Daoy (cell line): ENCODE measurements around the gene SRGAP3. TPM values are rescaled to one million over a fixed set of nuclear protein-coding genes. Genes with fewer than 3 reads are reported as not detected.
A peak's percentile ranks its signal among the peaks of the same experiment; 100 is the strongest.

Source experiments
- DNase-seq: peaks from one replicate; pipeline ENCODE4 v3.0.0-alpha.2; 2015; ENCODE audit warnings: low read depth
- total RNA-seq: library from RNA; depleted of rRNA; stranded (reverse); fragments of >200 nt; shearing (Covaris generic); gene quantifications from 2 replicates; pipeline ENCODE4 v1.2.3, GENCODE V29; 2014

Gene SRGAP3
- total RNA-seq, 1 experiment from 2014 or later, result 5.0 TPM

DNA sequence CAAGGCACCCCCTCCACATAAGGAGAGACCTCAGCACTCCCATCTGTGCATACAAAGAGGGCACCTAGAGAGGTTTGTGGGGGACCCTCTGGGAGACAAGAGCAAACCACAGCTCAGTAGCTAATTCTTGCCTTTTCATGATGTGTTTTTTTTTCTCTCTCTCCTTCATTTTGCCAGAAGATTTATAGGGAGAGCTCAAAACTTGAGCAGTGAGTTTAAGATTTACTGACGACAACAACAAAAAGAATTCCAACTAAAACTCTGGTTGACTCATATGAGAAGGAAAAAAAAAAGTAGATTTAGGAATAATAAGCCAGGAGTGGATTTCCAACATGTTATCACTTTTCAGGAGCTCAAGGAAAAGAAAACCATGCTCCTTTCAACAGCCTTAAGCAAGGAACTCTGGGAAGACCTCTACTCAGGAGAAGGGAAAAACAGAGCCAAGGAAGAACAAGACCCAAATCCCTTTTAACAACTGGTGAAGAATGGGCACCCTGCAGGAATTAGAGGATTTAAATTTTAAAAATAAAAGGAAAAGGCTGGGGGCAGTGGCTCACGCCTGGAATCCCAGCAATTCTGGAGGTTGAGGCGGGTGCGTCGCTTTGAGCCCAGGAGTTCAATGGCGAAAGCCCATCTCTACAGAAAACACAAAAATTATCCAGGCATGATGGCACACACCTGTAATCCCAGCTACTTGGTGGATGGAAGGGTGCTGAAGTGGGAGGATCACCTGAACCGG lies 228.0 kb downstream of the SRGAP3 start:
- no peak for DNase-seq

DNA sequence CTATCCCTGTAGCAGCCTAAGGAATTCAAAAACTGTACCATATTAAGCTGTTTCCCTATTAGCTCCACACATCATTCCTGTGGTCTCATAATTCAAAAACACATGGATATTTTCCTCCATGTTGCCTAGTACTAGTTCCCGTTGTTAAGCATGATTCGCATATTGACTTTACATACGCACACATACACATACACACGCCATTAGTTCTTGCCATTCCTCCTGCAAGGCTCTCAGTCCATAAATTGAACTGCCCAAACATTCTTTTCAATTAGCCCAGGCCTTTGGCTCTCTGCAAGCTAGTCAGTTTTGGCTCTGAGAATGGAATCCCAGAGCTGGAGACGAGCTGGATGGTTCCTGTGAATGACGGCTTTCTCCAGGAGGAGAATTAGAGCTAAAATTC lies 229.0 kb downstream of the SRGAP3 start:
- no peak for DNase-seq

DNA sequence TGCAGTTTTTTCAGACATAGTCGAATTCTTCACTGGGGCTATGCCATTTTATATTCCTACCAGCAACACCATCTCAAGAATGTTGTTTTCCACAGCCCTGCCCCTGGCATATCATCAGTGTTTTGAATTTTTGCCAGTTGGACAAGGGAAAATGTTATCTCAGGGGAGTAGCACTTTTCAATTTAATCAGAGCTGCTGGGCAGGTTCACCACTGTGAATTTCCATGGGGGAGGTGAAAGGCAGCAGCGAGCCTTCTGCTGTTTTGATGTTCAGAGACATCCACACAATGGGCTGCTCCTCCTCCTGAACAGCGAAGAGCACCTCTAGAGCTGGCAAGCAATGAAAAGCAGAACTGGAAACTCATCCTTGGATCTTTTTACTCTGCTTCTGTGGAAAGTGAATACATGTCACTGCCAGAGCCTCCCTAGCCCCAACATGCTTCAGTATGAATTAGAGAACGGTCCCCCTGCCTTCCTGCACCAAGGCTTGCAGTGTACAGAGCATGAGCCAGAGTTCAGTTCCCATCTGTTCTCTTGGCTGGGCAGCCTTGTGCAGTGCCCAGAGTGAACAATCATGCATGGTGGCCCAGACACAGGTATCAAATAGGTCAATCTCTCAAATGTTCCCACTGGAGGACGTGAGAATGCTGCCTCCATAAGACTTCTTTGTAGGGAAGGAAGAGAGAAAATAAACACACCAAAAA lies 230.0 kb downstream of the SRGAP3 start:
- no peak for DNase-seq

DNA sequence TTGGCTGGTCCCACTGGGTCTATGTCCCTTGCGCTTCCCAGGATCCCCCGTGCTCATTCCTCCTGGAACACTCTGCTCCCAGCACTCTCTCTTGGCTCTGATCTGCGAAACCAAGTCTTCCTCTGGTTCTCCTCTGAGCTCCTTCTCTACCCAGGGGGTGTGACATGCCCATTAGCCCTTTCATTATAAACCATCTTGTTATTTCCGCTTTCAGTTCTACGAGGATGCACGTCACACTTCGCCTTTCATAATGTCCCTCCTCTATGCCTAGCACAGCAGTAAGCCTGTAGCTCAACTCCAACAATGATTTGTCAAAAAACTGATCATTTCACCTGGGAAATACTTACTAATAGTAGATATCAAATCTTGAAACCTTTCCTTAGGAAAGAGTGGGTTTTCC lies 234.2 kb downstream of the SRGAP3 start:
- DNase-seq, result no peak

DNA sequence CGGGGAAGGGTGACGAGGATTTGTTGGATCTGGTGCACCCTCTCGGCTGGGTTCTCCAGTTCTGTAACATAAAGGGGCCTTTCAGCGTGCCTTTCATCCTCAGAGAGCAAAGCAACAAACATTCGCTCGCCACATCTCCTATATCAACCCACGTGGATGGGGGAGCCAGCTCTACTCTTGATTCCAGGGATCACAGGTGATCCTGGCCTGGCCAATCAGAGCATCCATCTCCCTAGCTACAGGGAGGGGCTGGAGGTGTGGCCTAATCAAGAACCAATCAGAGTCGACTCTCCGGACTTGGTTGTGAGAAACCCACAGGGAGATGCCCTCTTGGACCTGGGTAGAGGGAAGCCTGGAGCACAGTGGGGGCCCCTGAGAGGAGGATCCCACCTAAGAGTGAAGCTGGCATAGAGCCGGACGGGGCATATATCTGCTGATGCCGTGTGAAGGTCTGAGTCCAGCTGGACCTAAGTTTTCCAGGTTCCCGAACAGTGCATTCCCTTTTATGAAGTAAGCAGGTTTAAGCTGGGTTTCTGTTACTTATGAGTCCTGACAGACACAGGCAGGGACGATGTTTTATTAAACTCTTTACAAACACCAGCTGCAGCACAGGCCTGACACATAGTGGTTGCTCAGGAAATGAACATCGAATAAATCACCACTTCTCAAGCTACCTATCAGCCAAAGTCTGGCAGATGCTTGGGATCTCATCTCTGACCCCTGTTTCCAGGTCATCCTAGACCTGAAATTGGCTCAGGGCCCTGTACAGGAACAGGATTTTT lies 235.5 kb downstream of the SRGAP3 start:
- DNase-seq, result no peak

DNA sequence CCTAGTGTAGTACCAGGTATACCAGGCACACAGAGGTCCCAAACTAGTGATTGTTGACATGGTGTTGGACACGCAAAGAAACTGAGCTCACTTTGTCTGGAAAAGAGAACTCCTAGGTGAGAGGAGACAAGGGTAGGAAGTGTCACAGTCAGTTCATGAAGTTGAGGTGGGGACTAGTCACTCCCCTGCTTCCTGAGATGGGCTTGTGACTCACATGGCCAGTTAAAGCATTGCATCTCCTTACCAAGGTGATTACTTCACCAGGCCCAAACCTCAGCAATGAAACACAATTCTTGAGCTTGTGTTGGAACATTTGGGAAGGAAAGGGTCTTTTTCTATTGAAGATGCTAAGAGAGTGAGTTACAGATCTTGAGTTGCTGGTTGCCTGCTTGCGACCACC lies 236.9 kb downstream of the SRGAP3 start:
- no peak for DNase-seq

DNA sequence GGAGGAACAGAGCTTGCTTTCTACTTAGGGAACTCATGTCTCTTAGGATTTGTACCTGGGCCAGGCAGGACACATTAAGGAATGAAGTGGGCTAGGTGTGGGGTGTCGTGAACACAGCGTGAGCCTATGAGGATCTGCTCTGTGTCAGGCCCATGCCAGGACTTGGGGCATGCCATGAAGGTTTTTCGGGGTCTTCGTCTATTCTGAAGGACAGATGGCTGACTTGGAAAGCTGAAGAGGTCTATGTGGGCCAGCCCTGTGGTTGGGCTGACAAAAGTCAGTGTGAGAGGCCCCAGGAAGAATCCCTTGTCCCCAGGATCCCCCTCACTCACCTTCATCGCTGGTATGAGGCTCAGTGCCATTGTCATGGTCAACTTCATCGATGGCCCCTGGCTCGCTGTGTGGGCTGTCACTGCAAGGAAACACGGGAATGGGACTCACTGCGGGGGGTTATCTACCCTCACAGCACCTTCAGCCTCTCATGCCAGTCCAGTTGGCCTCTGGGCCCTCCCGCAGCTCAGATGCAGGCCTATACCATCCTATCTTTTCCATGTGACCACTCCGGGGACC lies 239.4 kb downstream of the SRGAP3 start:
- DNase-seq, result no peak

DNA sequence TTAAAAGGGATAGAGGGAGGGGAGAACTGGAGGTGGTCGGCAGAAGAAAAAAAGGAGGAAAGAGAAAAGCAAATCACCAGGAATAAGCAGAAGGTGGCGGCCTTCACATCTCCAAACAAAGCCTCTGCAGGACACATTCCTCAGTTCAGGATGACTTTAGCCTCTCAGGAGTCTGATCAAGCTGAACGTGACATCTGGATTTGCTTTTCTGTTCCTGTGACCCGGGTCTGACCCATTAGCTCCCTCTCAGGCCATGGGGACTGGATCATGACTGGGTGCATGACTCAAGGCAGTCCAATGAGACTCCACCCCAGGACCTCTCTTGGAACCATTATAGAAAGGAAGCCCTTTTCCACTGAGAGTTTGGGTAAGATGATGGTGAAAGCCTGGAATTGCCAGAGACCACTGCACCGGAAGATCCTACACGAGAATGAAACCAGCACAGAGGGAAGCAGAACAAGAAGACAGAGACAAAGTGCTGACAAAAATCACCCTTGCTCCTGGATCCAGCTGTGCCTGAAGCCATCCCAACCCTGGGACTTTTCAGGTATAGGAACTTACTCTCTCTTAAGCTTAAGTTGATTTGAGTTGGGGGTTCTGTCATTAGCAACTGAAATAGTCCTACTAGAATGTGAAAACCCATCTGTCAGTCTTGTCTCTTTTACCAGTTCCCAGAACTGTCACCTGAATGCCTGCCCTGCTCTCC lies 240.7 kb downstream of the SRGAP3 start:
- no peak for DNase-seq

DNA sequence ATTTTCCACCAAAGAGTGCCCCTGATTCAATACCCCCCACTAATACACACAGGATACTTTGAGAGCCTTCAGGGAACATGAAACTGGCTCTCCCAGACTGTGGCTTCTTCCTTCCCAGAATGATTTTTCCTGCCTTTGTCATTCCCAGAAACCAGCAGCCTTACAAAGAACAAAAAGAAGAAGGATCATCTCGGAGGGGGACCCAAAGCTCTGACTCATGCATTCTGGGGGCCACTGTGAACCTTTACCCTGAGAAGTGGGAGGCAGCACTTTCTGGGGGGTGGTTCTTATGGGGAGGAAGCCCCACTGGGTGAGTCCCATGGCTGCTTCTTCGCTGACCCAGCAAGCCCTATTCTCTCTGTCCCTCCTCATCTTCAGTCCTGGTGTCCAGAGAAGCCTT lies 241.5 kb downstream of the SRGAP3 start:
- DNase-seq, result no peak

DNA sequence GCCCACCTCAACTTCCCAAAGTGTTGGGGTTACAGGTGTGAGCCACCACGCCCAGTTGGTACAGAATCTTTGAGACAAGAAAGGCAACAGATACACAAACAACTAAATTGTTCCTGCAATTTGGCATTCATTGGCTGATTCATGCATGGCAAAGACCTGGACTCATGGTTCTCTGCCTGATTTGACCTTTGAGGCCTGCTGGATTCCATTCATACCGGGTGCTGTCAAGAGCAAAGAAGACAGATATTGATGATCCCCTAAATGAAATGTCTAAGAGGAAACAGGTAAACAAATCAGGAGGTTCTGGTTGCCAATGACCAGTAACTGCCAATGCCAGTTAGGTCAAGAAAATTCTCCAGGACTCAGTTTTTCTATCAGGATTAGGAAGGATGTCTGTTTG lies 242.2 kb downstream of the SRGAP3 start:
- DNase-seq, result no peak

DNA sequence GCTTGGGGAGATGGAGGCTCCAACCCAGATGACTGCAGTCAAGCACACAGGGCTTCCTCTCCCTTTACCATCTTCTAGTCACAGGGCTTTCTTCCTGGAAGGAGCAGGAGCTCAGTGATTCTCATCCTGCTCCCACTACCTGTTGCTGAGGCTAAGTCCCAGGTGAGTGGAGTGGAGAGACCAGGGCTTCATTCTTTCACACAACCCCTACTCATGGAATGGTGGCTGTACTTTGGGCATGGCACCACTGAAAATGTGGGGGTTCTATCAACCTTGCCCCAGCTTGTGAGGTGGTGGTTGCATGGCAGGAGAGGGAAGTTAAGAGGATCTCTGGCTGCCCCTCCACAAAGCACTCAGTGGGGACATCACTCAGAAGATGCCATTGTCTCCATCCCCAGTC lies 249.4 kb downstream of the SRGAP3 start:
- DNase-seq, result no peak

DNA sequence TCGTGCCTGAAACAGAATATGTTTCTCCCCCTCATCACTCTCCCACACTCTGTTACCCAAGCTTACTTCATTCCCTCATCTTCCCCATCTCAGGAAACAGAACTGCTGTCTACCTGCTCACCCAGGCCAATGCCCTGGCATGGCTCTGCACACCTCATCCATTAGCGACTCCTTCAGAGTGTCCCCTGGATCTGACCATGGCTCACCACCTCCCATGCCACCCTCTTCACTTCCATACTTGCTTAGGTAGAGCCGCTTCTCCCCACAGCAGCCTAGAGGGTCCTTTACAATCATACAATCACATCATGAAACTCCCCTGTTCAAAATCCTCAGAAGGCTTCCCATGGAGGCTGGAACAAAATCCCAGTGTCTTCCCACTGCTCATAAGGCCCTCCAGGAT lies 252.3 kb downstream of the SRGAP3 start:
- DNase-seq, result no peak

DNA sequence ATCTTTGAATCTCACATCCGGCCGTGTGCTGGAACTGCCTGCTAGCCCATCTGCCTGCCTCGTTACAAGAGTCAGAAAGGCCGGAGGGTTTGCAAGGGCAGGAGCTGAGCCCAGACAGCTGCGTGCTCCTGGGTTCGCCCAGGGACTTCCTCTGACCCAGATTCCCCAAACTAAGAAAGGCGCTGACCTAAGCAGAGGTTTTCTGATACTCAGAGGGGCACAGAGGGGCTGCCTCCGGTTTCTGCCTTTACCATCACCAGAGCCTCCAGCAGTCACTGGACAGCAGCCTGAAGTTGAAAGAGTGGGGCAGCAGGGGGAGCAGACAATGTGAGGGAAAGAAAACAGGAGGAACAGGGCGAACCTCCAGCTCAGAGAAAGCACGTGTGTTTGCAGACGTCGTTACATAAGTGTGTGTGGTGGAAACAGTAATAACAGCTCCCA lies 252.7 kb downstream of the SRGAP3 start:
- no peak for DNase-seq

DNA sequence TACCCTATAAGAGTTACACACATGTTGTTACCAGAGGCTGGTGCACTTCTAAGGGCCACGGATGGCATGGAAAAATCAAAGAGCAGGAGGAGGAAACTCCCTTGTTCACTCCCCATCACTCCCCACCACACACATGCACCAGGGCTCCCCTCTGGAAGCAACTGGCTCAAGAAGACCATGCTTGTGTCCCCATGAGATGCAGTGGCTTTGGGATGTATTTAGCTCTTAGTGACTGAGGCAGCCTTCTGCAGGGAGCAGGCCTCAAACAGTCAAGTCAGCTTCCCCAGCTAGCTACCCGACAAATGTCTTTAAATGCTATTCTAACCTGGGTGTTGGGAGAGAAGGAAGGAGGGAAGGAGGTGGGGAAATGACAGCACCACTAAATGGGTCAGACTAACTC lies 253.2 kb downstream of the SRGAP3 start:
- DNase-seq, result no peak

DNA sequence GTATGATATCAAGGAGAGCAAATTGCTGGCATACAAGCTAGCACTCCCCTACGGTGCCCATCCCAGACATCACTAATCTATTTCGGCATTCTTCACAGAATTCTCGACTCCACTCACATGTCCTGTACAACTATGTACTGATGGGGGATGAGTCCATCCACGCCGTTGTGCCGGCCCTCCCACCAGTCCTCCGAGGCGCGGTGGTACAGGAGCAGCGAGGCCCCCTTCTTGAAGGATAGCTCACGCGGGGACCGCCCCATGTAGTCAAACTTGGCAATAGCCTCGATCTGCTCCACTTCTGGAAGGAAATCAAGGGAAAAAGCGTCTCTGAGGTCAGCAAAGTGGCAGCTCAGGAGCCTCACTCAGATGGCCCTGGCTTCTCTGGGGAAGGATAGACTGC lies 255.2 kb downstream of the SRGAP3 start:
- no peak for DNase-seq

DNA sequence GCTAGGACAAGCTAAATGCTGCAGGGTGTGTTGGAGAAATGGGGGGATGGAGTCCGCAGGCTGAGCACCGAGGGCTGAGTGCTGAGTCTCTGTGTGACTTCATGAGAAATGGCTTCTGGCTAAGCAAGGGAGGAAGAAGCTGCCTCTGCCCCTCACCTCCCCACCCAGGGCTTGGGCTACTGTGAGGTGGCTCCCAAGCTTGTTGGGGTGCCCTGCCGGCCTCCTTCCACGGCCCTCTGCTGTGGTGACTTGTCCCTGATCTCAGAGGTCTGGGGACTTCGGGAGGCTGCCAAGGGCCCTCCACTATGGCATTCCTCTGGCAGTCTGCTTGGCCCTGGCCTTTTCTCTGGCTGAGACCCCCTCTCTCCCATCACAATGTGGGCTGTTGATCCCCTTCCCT lies 256.1 kb downstream of the SRGAP3 start:
- DNase-seq, result no peak

DNA sequence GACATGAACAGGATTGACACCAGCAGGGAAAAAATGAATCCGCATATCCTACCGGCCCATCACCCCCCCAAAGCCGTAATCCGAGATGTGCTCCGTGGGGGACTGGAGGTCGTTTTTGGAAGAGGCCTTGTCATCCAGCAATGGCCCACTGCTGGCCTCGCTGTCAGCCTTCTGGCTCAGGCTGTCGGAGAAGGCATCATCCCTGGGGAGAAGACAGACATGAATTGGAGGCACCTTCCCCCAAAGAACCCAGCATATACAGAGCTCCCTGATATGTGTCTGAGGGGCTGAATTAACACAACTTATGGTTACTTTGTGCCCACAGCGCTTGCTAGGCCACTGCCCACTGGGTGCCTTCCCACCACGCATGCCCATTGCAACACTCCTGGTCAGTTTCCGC lies 256.6 kb downstream of the SRGAP3 start:
- no peak for DNase-seq

DNA sequence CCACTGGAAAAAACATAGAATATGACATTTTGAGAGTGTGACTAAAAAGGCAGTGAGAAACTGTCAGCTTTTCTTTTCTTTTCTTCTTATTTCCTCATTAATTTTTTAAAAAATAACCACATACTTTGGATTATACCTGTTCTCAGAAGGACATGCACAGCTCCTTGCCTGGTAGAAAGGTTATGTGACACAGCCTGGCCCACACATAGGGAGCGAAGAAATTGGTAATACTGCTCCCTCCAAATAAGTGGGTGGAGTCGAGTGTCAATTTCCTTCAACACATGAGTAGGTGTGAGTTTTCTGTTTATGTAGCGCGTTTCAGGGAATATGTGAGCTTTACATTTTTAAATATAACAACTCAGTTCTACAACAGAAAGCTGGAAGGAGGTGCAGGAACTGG lies 257.2 kb downstream of the SRGAP3 start:
- no peak for DNase-seq

DNA sequence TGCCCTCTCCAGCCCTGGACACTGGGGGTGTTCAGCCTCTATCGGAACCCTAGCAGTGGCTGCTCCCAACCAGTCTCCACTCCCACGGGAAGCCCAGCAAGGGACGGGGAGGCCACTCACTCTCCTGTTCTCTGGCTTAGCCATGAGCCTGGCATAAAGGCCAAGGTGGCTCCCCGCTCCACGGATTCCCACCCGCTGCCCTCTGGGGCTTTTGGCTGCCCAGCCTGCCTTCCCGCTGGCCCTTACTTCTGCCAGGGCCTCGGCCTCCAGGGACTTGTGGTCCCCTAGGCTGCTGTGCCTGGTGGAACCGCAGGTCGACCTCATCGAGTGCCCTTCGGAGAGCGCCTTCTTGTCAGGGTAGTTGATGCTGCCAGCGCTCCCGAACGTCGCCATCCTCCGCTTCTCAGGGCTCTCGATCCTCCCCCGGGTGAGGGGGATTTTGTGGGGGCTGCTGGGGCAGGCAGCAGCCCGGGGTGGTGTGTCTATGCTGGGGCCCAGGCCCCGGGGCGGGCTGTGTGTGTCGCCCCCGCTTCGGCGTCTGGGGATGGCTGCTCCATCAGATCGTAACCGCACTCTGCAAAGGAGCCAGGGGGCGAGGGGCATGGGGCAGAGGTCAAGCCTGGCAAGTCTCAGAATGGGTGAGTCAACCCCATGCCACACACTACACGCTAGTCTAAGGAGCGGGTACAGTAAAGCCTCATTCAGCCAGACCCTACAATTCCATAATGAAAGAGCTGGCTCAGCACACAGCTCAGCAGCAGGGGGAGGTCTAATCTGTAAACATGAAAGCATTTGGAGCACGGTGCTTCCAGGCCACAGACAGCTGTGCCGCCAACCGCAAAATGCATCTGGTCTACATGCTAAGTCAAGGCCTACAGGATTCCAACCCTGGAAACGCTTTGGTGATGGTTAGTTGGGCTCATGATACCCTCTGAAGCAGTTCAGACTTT lies 258.9 kb downstream of the SRGAP3 start:
- peak; percentile 71 for DNase-seq

DNA sequence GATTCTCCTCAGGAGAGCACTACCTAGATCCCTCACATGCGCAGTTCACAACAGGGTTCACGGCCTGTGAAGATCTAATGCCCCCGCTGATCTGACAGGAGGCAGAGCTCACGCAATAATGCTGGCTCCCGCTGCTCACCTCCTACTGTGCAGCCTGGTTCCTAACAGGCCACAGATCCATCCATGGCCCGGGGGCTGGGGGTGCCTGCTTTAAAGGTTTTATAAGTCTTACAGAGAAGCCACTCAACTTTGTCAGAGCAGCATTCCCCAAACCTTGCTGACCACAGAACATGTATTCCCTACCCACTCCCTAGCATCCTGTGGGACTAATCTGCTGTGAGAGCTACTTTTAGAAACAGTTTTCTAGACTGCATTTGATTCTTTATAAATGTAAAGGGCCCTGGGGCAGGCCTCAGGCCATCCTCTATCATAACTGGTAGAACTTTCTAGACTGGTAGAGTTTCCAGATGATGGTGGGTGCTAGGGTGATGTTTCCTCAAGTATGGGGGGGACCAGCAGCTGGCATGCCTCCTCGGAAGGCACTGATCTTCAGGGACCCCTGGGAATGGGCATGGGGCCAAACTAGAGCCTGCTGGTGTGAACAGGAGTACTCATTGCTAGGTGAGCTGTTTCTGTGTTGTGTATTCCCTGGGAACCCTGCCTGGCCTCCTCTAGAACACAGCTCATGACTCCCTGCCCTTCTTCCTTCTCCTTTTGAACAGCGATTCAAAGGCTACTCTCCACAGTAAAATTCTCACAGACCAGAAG lies 260.5 kb downstream of the SRGAP3 start:
- no peak for DNase-seq
